Measurements from ENCODE around the gene GLMP. TPM values are rescaled to one million over a fixed set of nuclear protein-coding genes. Genes with fewer than 3 reads are reported as not detected.

Gene GLMP
- polyA plus RNA-seq, 2 of the 4 experiments (the other 2 are of a cell fraction), result 12.4 to 32.5 TPM

- ATAC-seq (peak; percentile 56 to 58), FAIRE-seq (no peak), DNase-seq (ENCODE audit: low read depth in 1 of 2, low spot score in 1 of 2) (peak in 1 of 2 experiments; percentile 53)
- peaks cover 21% of the 10 kb centered on the region for H3K4me1 ChIP-seq
- no peak for TF ChIP-seq CBX2 (IDR thresholded peaks at IDR 0.05; ENCODE audit: borderline replicate concordance, low read depth)
- TF ChIP-seq HMGXB4 (CRISPR knock-in tag; IDR thresholded peaks at IDR 0.05; ENCODE audit: borderline replicate concordance), result no peak
- TF ChIP-seq ATOH8 (CRISPR knock-in tag; IDR thresholded peaks at IDR 0.05; ENCODE audit: low read depth), result no peak
- TF ChIP-seq SREBF2 (IDR thresholded peaks at IDR 0.05), result no peak
- no peak for TF ChIP-seq EP300 (IDR thresholded peaks at IDR 0.05)
- TF ChIP-seq NR3C1 (IDR thresholded peaks at IDR 0.05), result no peak
- no peak for TF ChIP-seq RAD21 (conservative IDR thresholded peaks at IDR 0.05 in 1 of 2, IDR thresholded peaks at IDR 0.05 in 1 of 2)
- no peak for TF ChIP-seq POLR2A (IDR thresholded peaks at IDR 0.05; ENCODE audit: low read length)
- no peak for TF ChIP-seq NPAS2 (CRISPR knock-in tag; IDR thresholded peaks at IDR 0.05; ENCODE audit: borderline replicate concordance)
- TF ChIP-seq ELK1 (IDR thresholded peaks at IDR 0.05; ENCODE audit: low read depth, low read length), result no peak
- H3K4me2 ChIP-seq, result peak overlapping the region; percentile 100
- peak overlapping the region; percentile 90 to 95 for H3K27ac ChIP-seq
- POLR2A ChIA-PET, result interaction anchor here (0.8 to 2.6 kb wide), 10 partner anchors 10 to 168 kb away, joined by 3 to 19 read pairs (median 6); partner anchors contain the start of genes CCT3, GLMP, PMF1 and TSACC
- 11% methylated on average over 22 of the region's 22 CpGs for WGBS (ENCODE audit: missing lambda C conversion rate)
- no peaks in the 10 kb centered on the region for H3K9me3 ChIP-seq
- CTCF ChIA-PET, result interaction anchor here (0.6 to 3.1 kb wide), 10 partner anchors 10 to 191 kb away, joined by 3 to 9 read pairs (median 3); partner anchors contain the start of gene SLC25A44
- H3K4me3 ChIP-seq, result peak overlapping the region; percentile 83
Observed at GRCh38 chr1:156281693-156282478, 13.6 kb downstream of the GLMP start.

- FAIRE-seq (no peak), DNase-seq (ENCODE audit: low read depth in 1 of 2, low spot score in 1 of 2) (no peak), ATAC-seq (peak in 1 of 2 experiments; percentile 2; a peak in 1 of 6 replicates)
- ChIA-PET POLR2A (no interaction called here), CTCF (interaction anchor here (0.6 to 3.1 kb wide), 9 partner anchors 9 to 87 kb away, joined by 3 to 9 read pairs (median 4); partner anchors contain the start of gene SLC25A44)
- Histone ChIP-seq H3K27ac (peak overlapping the region; percentile 90 to 95; a peak in 4 of 6 replicates), H3K4me3 (peak overlapping the region; percentile 83), H3K4me1 (peaks cover 21% of the 10 kb centered on the region), H3K9me3 (no peaks in the 10 kb centered on the region), H3K4me2 (peak overlapping the region; percentile 100)
- WGBS (ENCODE audit: missing lambda C conversion rate), result 47% methylated on average over 8 of the region's 8 CpGs
- TF ChIP-seq BCL3 (IDR thresholded peaks at IDR 0.05) (no peak), KDM1A (IDR thresholded peaks at IDR 0.05; ENCODE audit: low read depth) (no peak), MAX (IDR thresholded peaks at IDR 0.05) (0 out of 2 replicates have a peak, but pooled peaks have one; percentile 25), NFE2L2 (conservative IDR thresholded peaks at IDR 0.05; ENCODE audit: low read length) (no peak), HOXA7 (CRISPR knock-in tag; IDR thresholded peaks at IDR 0.05) (no peak), FOSB (CRISPR knock-in tag; IDR thresholded peaks at IDR 0.05) (no peak)
Observed at GRCh38 chr1:156281281-156281680, 14.2 kb downstream of the GLMP start.
